HepG2 (cell line): ENCODE measurements around the gene KLF15. TPM values are rescaled to one million over a fixed set of nuclear protein-coding genes. Genes with fewer than 3 reads are reported as not detected.

Experiments
- CENPT ChIP-seq: sonication (generic); formaldehyde crosslinking; IDR thresholded peaks from 2 replicates; pipeline ENCODE4 v1.8.0; 2022; ENCODE audit warnings: low read depth, mild to moderate bottlenecking, moderate library complexity, missing genetic modification reagents
- FOSL2 ChIP-seq: sonication (generic); formaldehyde crosslinking; IDR thresholded peaks from 2 replicates; pipeline ENCODE4 v1.4.0; 2020; ENCODE audit warnings: missing genetic modification reagents
- FOXM1 ChIP-seq: sonication (generic); formaldehyde crosslinking; IDR thresholded peaks from 2 replicates; pipeline ENCODE4 v1.5.0; 2020; ENCODE audit warnings: missing genetic modification reagents
- GATAD2A ChIP-seq: IDR thresholded peaks from 2 replicates; pipeline ENCODE4 v1.6.1; 2016
- ISX ChIP-seq: sonication (generic); formaldehyde crosslinking; conservative IDR thresholded peaks from 2 replicates; pipeline ENCODE4 v1.5.0; 2020; ENCODE audit warnings: missing genetic modification reagents
- KAT8 ChIP-seq: IDR thresholded peaks from 2 replicates; pipeline ENCODE4 v1.6.1; 2016; ENCODE audit warnings: missing genetic modification reagents, missing compliant biosample characterization
- SPEN ChIP-seq: sonication (generic); formaldehyde crosslinking; IDR thresholded peaks from 2 replicates; pipeline ENCODE4 v1.5.1; 2020; ENCODE audit warnings: low read depth, mild to moderate bottlenecking, missing genetic modification reagents
- ZBTB8A ChIP-seq: sonication (generic); formaldehyde crosslinking; IDR thresholded peaks from 2 replicates; pipeline ENCODE4 v1.4.0; 2020; ENCODE audit warnings: mild to moderate bottlenecking, low read depth, missing genetic modification reagents, borderline replicate concordance
- ZNF562 ChIP-seq: sonication (generic); formaldehyde crosslinking; IDR thresholded peaks from 2 replicates; pipeline ENCODE4 v1.8.0; 2022; ENCODE audit warnings: missing genetic modification reagents, borderline replicate concordance
- ZNF629 ChIP-seq: sonication (generic); formaldehyde crosslinking; conservative IDR thresholded peaks from 2 replicates; pipeline ENCODE4 v1.5.0; 2020; ENCODE audit warnings: missing genetic modification reagents
- ZNF724P ChIP-seq: sonication (generic); formaldehyde crosslinking; IDR thresholded peaks from 2 replicates; pipeline ENCODE4 v1.8.0; 2022; ENCODE audit warnings: missing genetic modification reagents, borderline replicate concordance
- ZNF792 ChIP-seq: IDR thresholded peaks from 2 replicates; pipeline ENCODE4 v1.6.1; 2016
- ZSCAN9 ChIP-seq: IDR thresholded peaks from 2 replicates; pipeline ENCODE4 v1.6.1; 2016; ENCODE audit warnings: borderline replicate concordance
- polyA plus RNA-seq, 8 experiments: library from polyadenylated mRNA; depleted of rRNA in 3 of 8; stranded (reverse) in 7 of 8; unstranded in 1 of 8; fragments of >200 nt; fragmentation: Illumina TruSeq in 4 of 8; extraction: Trizol in 4 of 8; gene quantifications; 2 replicates each; pipeline versions ENCODE4 v1.2.1 to v1.2.3, GENCODE V29; 2011 to 2016; ENCODE audit warnings: low read depth in 4 of 8, missing spikeins in 1 of 8, mixed read lengths in 1 of 8; ENCODE audit not compliant: insufficient read depth in 1 of 8
- total RNA-seq, 5 experiments: library from RNA; depleted of rRNA; stranded (reverse); fragments of >200 nt; fragmentation: Illumina TruSeq; extraction: Trizol; gene quantifications; 2 replicates each; pipeline ENCODE4 v1.2.3, GENCODE V29; 2016; ENCODE audit warnings: low read depth in 1 of 5
- TF ChIP-seq, protein P1 (sequence below): sonication (generic); IDR thresholded peaks from 2 replicates; pipeline ENCODE4 v1.6.1; 2016; ENCODE audit warnings: low read depth, borderline replicate concordance
- TF ChIP-seq, protein P2 (sequence below), 2 experiments: sonication (generic) in 1 of 2; formaldehyde crosslinking in 1 of 2; IDR thresholded peaks; 2 replicates each; pipeline versions ENCODE4 v1.6.1 to v1.9.0; 2014 to 2022; ENCODE audit warnings: antibody characterized with exemption in 1 of 2, borderline replicate concordance in 1 of 2, inconsistent platforms in 1 of 2, low read depth in 1 of 2, missing genetic modification reagents in 1 of 2
- TF ChIP-seq, protein P3 (sequence below): sonication (generic); formaldehyde crosslinking; IDR thresholded peaks from 2 replicates; pipeline ENCODE4 v1.4.0; 2020; ENCODE audit warnings: mild to moderate bottlenecking, missing genetic modification reagents
- TF ChIP-seq, protein P4 (sequence below): sonication (generic); formaldehyde crosslinking; IDR thresholded peaks from 2 replicates; pipeline ENCODE4 v1.9.0; 2021; ENCODE audit warnings: missing genetic modification reagents, mild to moderate bottlenecking, borderline replicate concordance
- TF ChIP-seq, protein P5 (sequence below): IDR thresholded peaks from 2 replicates; pipeline ENCODE4 v1.6.1; 2016; ENCODE audit warnings: control low read depth
- TF ChIP-seq, protein P6 (sequence below): sonication (generic); formaldehyde crosslinking; IDR thresholded peaks from 2 replicates; pipeline ENCODE4 v1.8.1; 2023; ENCODE audit warnings: missing genetic modification reagents, mild to moderate bottlenecking, borderline replicate concordance

The KLF15 gene
- total and polyA plus RNA-seq, 2 of the 13 experiments (the other 11 are each of a cell fraction or from before 2014, with no cell fraction given) = 7.1 to 7.8 TPM

DNA sequence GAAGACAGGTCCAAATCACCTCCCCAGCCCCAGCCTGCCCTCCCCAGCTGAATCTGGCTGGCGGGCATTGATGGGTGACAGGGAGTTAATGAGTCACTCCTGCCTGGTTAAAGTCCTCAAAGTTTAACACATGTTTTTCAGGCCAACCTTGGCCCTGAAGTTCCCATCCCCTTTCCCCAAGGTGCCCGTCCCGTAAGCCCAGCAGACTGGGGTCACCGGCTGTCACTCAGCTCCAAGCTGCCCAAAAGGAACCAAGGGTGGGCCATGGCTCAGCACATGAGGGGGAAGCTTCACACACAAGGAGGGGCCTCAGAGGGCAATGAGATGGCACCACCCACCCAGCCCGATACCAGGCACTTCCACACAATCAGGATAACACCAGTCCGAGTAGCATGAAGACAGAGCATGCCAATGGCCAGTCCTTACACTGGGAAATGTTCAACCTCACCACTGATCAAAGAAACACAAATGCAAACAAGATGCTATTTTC, 10.2 kb upstream of the KLF15 start (continued):
- TF ChIP-seq KAT8 (CRISPR knock-in tag) (0 out of 2 replicates have a peak, but pooled peaks have one; percentile 17), ZNF792 (CRISPR knock-in tag) (no peak), SPEN (no peak), ZNF629 (CRISPR knock-in tag) (no peak), CENPT (CRISPR knock-in tag) (no peak), ZNF562 (CRISPR knock-in tag) (no peak), GATAD2A (CRISPR knock-in tag) (peak; percentile 51), FOSL2 (peak; percentile 87), ISX (no peak), ZNF724P (CRISPR knock-in tag) (no peak), ZSCAN9 (CRISPR knock-in tag) (0 out of 2 replicates have a peak, but pooled peaks have one; percentile 39), FOXM1 (CRISPR knock-in tag) (no peak), ZBTB8A (CRISPR knock-in tag) (no peak)
- TF ChIP-seq, protein P1, sequence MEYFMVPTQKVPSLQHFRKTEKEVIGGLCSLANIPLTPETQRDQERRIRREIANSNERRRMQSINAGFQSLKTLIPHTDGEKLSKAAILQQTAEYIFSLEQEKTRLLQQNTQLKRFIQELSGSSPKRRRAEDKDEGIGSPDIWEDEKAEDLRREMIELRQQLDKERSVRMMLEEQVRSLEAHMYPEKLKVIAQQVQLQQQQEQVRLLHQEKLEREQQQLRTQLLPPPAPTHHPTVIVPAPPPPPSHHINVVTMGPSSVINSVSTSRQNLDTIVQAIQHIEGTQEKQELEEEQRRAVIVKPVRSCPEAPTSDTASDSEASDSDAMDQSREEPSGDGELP = peak; percentile 67; the same call in 1 of the 2 replicates
- TF ChIP-seq, protein P2, sequence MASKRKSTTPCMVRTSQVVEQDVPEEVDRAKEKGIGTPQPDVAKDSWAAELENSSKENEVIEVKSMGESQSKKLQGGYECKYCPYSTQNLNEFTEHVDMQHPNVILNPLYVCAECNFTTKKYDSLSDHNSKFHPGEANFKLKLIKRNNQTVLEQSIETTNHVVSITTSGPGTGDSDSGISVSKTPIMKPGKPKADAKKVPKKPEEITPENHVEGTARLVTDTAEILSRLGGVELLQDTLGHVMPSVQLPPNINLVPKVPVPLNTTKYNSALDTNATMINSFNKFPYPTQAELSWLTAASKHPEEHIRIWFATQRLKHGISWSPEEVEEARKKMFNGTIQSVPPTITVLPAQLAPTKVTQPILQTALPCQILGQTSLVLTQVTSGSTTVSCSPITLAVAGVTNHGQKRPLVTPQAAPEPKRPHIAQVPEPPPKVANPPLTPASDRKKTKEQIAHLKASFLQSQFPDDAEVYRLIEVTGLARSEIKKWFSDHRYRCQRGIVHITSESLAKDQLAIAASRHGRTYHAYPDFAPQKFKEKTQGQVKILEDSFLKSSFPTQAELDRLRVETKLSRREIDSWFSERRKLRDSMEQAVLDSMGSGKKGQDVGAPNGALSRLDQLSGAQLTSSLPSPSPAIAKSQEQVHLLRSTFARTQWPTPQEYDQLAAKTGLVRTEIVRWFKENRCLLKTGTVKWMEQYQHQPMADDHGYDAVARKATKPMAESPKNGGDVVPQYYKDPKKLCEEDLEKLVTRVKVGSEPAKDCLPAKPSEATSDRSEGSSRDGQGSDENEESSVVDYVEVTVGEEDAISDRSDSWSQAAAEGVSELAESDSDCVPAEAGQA (IDR thresholded peaks at IDR 0.05; ENCODE audit: low read depth) = no peak
- TF ChIP-seq, protein P2 (CRISPR knock-in tag; IDR thresholded peaks at IDR 0.05; ENCODE audit: borderline replicate concordance) = no peak
- TF ChIP-seq, protein P3, sequence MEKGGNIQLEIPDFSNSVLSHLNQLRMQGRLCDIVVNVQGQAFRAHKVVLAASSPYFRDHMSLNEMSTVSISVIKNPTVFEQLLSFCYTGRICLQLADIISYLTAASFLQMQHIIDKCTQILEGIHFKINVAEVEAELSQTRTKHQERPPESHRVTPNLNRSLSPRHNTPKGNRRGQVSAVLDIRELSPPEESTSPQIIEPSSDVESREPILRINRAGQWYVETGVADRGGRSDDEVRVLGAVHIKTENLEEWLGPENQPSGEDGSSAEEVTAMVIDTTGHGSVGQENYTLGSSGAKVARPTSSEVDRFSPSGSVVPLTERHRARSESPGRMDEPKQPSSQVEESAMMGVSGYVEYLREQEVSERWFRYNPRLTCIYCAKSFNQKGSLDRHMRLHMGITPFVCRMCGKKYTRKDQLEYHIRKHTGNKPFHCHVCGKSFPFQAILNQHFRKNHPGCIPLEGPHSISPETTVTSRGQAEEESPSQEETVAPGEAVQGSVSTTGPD (CRISPR knock-in tag) = no peak
- TF ChIP-seq, protein P4, sequence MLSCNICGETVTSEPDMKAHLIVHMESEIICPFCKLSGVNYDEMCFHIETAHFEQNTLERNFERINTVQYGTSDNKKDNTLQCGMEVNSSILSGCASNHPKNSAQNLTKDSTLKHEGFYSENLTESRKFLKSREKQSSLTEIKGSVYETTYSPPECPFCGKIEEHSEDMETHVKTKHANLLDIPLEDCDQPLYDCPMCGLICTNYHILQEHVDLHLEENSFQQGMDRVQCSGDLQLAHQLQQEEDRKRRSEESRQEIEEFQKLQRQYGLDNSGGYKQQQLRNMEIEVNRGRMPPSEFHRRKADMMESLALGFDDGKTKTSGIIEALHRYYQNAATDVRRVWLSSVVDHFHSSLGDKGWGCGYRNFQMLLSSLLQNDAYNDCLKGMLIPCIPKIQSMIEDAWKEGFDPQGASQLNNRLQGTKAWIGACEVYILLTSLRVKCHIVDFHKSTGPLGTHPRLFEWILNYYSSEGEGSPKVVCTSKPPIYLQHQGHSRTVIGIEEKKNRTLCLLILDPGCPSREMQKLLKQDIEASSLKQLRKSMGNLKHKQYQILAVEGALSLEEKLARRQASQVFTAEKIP = no peak
- TF ChIP-seq, protein P5, sequence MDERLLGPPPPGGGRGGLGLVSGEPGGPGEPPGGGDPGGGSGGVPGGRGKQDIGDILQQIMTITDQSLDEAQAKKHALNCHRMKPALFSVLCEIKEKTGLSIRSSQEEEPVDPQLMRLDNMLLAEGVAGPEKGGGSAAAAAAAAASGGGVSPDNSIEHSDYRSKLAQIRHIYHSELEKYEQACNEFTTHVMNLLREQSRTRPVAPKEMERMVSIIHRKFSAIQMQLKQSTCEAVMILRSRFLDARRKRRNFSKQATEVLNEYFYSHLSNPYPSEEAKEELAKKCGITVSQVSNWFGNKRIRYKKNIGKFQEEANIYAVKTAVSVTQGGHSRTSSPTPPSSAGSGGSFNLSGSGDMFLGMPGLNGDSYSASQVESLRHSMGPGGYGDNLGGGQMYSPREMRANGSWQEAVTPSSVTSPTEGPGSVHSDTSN (CRISPR knock-in tag) = 0 out of 2 replicates have a peak, but pooled peaks have one; percentile 43
- TF ChIP-seq, protein P6, sequence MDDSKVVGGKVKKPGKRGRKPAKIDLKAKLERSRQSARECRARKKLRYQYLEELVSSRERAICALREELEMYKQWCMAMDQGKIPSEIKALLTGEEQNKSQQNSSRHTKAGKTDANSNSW (CRISPR knock-in tag) = no peak
